ENCODE data around the gene KCNIP1. TPM values are rescaled to one million over a fixed set of nuclear protein-coding genes. Genes with fewer than 3 reads are reported as not detected.

Gene KCNIP1
- total RNA-seq, 2 experiments from 2014 or later: not detected

DNA sequence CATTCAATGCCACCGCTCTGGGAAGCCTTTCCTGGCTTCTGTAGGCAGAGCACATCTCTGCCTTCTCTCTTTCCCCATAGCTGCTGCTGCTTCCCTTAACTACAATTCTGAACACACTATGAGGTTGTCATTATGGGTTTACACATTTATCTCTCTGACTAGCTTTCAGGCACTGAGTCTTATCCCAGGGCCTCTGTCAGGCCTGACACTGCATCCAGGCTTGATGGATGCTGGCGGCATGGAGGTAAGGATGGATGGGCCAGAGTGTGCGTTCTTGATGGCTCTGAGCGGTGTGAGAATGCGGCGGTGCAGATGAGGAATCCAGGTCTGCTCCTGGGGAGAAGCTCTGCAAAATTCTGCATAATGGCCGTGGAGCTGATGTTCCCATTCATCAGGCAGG is 6.3 kb downstream of the KCNIP1 start:
- intact Hi-C loops (cut with DNase I, micrococcal nuclease): no loop called here
- Histone ChIP-seq H3K4me3 (ENCODE audit: low read length) (no peak overlapping the region), H3K36me3 (ENCODE audit: insufficient read depth, low read length) (no peaks in the 10 kb centered on the region), H3K9me3 (ENCODE audit: control insufficient read depth in 1 of 2, insufficient read depth in 1 of 2, low read length in 2 of 2) (no peaks in the 10 kb centered on the region), H3K27ac (ENCODE audit: low read depth in 1 of 2, low read length in 2 of 2) (no peak overlapping the region), H3K27me3 (ENCODE audit: control insufficient read depth in 1 of 2, insufficient read depth in 2 of 2, low read length in 2 of 2) (peaks cover 15 to 19% of the 10 kb centered on the region in 2 experiments), H3K4me1 (ENCODE audit: insufficient read depth, low read length) (no peaks in the 10 kb centered on the region)
- DNase-seq (no peak), ATAC-seq (ENCODE audit: poor library complexity) (no peak)
- Mint-ChIP-seq H3K36me3 (ENCODE audit: low read depth) (no peaks in the 10 kb centered on the region), H3K4me3 (no peak overlapping the region), H3K9me3 (no peaks in the 10 kb centered on the region), H3K27ac (no peak overlapping the region), H3K4me1 (ENCODE audit: low read depth) (no peaks in the 10 kb centered on the region), H3K27me3 (peaks cover 26% of the 10 kb centered on the region)
- ChIA-PET POLR2A (no interaction called here), CTCF (interaction anchor here (0.9 kb wide), 1 partner anchor 25 kb away, joined by 3 read pairs; no protein-coding TSS in a partner anchor)
- TF ChIP-seq, protein P1, sequence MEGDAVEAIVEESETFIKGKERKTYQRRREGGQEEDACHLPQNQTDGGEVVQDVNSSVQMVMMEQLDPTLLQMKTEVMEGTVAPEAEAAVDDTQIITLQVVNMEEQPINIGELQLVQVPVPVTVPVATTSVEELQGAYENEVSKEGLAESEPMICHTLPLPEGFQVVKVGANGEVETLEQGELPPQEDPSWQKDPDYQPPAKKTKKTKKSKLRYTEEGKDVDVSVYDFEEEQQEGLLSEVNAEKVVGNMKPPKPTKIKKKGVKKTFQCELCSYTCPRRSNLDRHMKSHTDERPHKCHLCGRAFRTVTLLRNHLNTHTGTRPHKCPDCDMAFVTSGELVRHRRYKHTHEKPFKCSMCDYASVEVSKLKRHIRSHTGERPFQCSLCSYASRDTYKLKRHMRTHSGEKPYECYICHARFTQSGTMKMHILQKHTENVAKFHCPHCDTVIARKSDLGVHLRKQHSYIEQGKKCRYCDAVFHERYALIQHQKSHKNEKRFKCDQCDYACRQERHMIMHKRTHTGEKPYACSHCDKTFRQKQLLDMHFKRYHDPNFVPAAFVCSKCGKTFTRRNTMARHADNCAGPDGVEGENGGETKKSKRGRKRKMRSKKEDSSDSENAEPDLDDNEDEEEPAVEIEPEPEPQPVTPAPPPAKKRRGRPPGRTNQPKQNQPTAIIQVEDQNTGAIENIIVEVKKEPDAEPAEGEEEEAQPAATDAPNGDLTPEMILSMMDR (IDR thresholded peaks at IDR 0.05): no peak

DNA sequence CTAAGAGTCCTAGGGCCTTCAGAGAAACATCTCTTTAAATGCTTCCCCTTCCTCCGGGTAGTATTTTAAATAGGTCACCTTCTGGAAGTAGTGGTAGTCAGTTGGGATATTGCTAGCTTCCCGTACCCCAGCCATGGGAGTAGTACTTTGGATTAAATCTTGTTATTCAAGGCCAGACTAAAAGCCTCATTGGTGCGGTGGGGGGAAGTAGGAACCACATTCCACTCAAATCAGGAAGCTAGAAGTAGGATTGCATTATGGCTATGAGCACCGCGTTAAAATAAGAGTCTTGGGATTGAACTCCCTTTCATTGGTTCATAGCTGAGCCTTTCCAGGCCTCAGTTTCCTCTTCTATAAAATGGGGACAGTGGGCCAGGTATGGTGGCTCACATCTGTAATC is 6.7 kb downstream of the KCNIP1 start:
- no peak overlapping the region for H3K4me3 Mint-ChIP-seq
- no peak overlapping the region for H3K27ac ChIP-seq (ENCODE audit: low read depth in 1 of 2, low read length in 2 of 2)
- POLR2A ChIA-PET: no interaction called here
- H3K9me3 Mint-ChIP-seq: no peaks in the 10 kb centered on the region
- CTCF ChIA-PET: interaction anchor here (0.9 kb wide), 1 partner anchor 26 kb away, joined by 3 read pairs; no protein-coding TSS in a partner anchor
- H3K36me3 Mint-ChIP-seq (ENCODE audit: low read depth): no peaks in the 10 kb centered on the region
- DNase-seq: no peak
- peaks cover 11 to 15% of the 10 kb centered on the region in 2 experiments for H3K27me3 ChIP-seq (ENCODE audit: control insufficient read depth in 1 of 2, insufficient read depth in 2 of 2, low read length in 2 of 2)
- intact Hi-C loops (cut with DNase I, micrococcal nuclease): no loop called here
- H3K27me3 Mint-ChIP-seq: peaks cover 22% of the 10 kb centered on the region
- no peak overlapping the region for H3K27ac Mint-ChIP-seq
- no peaks in the 10 kb centered on the region for H3K9me3 ChIP-seq (ENCODE audit: control insufficient read depth in 1 of 2, insufficient read depth in 1 of 2, low read length in 2 of 2)
- ATAC-seq (ENCODE audit: poor library complexity): no peak
- no peaks in the 10 kb centered on the region for H3K36me3 ChIP-seq (ENCODE audit: insufficient read depth, low read length)
- H3K4me3 ChIP-seq (ENCODE audit: low read length): no peak overlapping the region
- no peaks in the 10 kb centered on the region for H3K4me1 Mint-ChIP-seq (ENCODE audit: low read depth)
- H3K4me1 ChIP-seq (ENCODE audit: insufficient read depth, low read length): no peaks in the 10 kb centered on the region
- TF ChIP-seq, protein P1 (IDR thresholded peaks at IDR 0.05): no peak

DNA sequence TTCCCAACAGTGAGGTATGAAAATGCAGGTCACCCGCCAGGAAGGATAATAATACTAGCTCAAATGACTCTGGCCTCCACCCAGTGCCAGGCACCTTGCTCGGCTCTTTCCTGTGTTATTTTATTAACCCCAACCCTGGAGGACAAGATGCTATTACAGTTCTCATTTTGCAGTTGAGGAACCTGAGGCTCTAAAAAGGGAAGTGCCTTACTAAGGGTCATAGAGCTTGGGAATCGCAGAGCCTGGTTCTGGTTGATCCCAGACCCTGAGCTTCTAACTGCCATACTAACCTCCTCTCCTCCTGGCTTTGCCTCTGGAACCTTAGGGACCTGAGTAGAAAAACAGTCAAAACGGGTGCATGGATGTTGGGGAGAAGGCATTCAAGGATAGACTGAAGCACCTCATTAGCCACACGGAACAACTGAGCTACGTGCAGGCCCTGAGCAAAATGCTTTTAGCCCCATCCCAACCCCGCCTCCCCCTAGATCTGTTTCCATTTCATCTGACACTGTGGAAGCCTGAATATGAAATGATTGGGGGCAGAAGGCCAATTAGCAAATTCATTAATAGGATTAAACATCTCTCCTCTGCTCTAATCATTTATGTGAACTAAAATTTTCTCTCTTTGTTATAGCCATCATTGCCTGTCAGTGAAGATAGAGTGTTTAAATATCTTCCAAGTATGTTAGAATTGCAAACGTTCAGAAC is 7.9 kb downstream of the KCNIP1 start:
- H3K27ac ChIP-seq (ENCODE audit: low read depth in 1 of 2, low read length in 2 of 2): no peak overlapping the region
- Mint-ChIP-seq H3K27me3 (peaks cover 12% of the 10 kb centered on the region), H3K4me3 (no peak overlapping the region), H3K36me3 (ENCODE audit: low read depth) (no peaks in the 10 kb centered on the region), H3K9me3 (no peaks in the 10 kb centered on the region), H3K27ac (no peak overlapping the region), H3K4me1 (ENCODE audit: low read depth) (no peaks in the 10 kb centered on the region)
- ChIA-PET CTCF (no interaction called here), POLR2A (no interaction called here)
- H3K4me3 ChIP-seq (ENCODE audit: low read length): no peak overlapping the region
- peaks cover 7 to 10% of the 10 kb centered on the region in 2 experiments for H3K27me3 ChIP-seq (ENCODE audit: control insufficient read depth in 1 of 2, insufficient read depth in 2 of 2, low read length in 2 of 2)
- no peaks in the 10 kb centered on the region for H3K36me3 ChIP-seq (ENCODE audit: insufficient read depth, low read length)
- DNase-seq (no peak), ATAC-seq (ENCODE audit: poor library complexity) (no peak)
- H3K4me1 ChIP-seq (ENCODE audit: insufficient read depth, low read length): no peaks in the 10 kb centered on the region
- TF ChIP-seq, protein P1 (IDR thresholded peaks at IDR 0.05): no peak
- no peaks in the 10 kb centered on the region for H3K9me3 ChIP-seq (ENCODE audit: control insufficient read depth in 1 of 2, insufficient read depth in 1 of 2, low read length in 2 of 2)
- intact Hi-C loops (cut with DNase I, micrococcal nuclease): no loop called here

Data from CD4-positive, alpha-beta T cell (primary cell).